ENCODE results near the gene DHX35. TPM values are rescaled to one million over a fixed set of nuclear protein-coding genes. Genes with fewer than 3 reads are reported as not detected.

DHX35 gene
- total RNA-seq, 1 experiment from 2014 or later = 11.2 TPM

- POLR2A ChIA-PET = no interaction called here
These were observed 80.4 kb downstream of the DHX35 start for GRCh38 chr20:39042279-39043150.

GRCh38 chr20:39044501-39044900 lies 82.4 kb downstream of the DHX35 start:
- BruUV-seq (replicated peaks) = no TSS peak
- Histone ChIP-seq H3K4me1 (ENCODE audit: control insufficient read depth in 1 of 2, insufficient read depth in 2 of 2, low read length in 2 of 2) (peaks cover 2 to 5% of the 10 kb centered on the region in 2 experiments; a peak in 3 of 4 replicates), H3K9me3 (ENCODE audit: control insufficient read depth in 1 of 2, insufficient read depth in 1 of 2, low read depth in 1 of 2, low read length in 2 of 2) (no peaks in the 10 kb centered on the region), H3K27me3 (ENCODE audit: insufficient read depth, low read length) (no peaks in the 10 kb centered on the region), H3K36me3 (ENCODE audit: control insufficient read depth in 1 of 2, insufficient read depth in 2 of 2, low read length in 2 of 2) (peaks cover 0 to 6% of the 10 kb centered on the region in 2 experiments; a peak in 1 of 4 replicates), H3K9ac (ENCODE audit: low read length) (no peak overlapping the region), H3K4me3 (replicated peaks in 1 of 2; ENCODE audit: low read depth in 1 of 2, low read length in 2 of 2) (no peak overlapping the region), H4K20me1 (ENCODE audit: insufficient read depth) (no peaks in the 10 kb centered on the region), H3K79me2 (ENCODE audit: insufficient read depth, low read length) (no peaks in the 10 kb centered on the region), H3K27ac (ENCODE audit: low read depth, low read length) (no peak overlapping the region), H3K4me2 (ENCODE audit: low read length) (no peak overlapping the region), H2AFZ (ENCODE audit: low read depth, low read length, poor library complexity, severe bottlenecking) (no peak overlapping the region), H3K9me2 (ENCODE audit: insufficient read depth) (no peaks in the 10 kb centered on the region)
- no peak for ATAC-seq
- ChIA-PET CTCF (interaction anchor here (0.6 kb wide), 1 partner anchor 402 kb away, joined by 5 read pairs; no protein-coding TSS in a partner anchor), POLR2A (no interaction called here), RAD21 (ENCODE audit: low non-redundant PET in 1 of 2, low total read pairs in 2 of 2, uncharacterized antibody in 2 of 2, unreplicated experiment in 2 of 2) (no interaction called here)
- no peak for TF ChIP-seq SP1 (IDR thresholded peaks at IDR 0.05; ENCODE audit: low read depth)
- TF ChIP-seq REST (IDR thresholded peaks at IDR 0.05; ENCODE audit: low read depth) = no peak
- TF ChIP-seq MAX (IDR thresholded peaks at IDR 0.05) = no peak
- no peak for TF ChIP-seq CTCF (IDR thresholded peaks at IDR 0.05 in 2 of 3, conservative IDR thresholded peaks at IDR 0.05 in 1 of 3; ENCODE audit: borderline replicate concordance in 1 of 3, insufficient read depth in 1 of 3, low read depth in 2 of 3, low read length in 2 of 3)
- TF ChIP-seq EZH2phosphoT487 (IDR thresholded peaks at IDR 0.05; ENCODE audit: borderline replicate concordance) = no peak
- no peak for TF ChIP-seq ZNF274 (IDR thresholded peaks at IDR 0.05; ENCODE audit: low read depth, low read length)
- TF ChIP-seq FOSL1 (IDR thresholded peaks at IDR 0.05; ENCODE audit: low read depth) = no peak
- TF ChIP-seq ZBTB33 (IDR thresholded peaks at IDR 0.05; ENCODE audit: extremely low read depth, insufficient replicate concordance, low read length) = no peak
- intact Hi-C loops (cut with micrococcal nuclease) = no loop called here
- DNase-seq (ENCODE audit: low read depth, low spot score) = no peak

More at GRCh38 chr20:39042279-39043150, 80.4 kb downstream of the DHX35 start:
- no peaks in the 10 kb centered on the region for H4K20me1 ChIP-seq (ENCODE audit: insufficient read depth)
- no peak overlapping the region for H3K27ac ChIP-seq (ENCODE audit: low read depth, low read length)
- no peak overlapping the region for H3K4me2 ChIP-seq (ENCODE audit: low read length)
- no peaks in the 10 kb centered on the region for H3K9me3 ChIP-seq (ENCODE audit: control insufficient read depth in 1 of 2, insufficient read depth in 1 of 2, low read depth in 1 of 2, low read length in 2 of 2)
- CTCF ChIA-PET = interaction anchor here (1.2 kb wide), 1 partner anchor 7 kb away, joined by 6 read pairs; no protein-coding TSS in a partner anchor
- H3K9ac ChIP-seq (ENCODE audit: low read length) = no peak overlapping the region
- intact Hi-C loops (cut with micrococcal nuclease) = no loop called here
- RAD21 ChIA-PET (ENCODE audit: low non-redundant PET in 1 of 2, low total read pairs in 2 of 2, uncharacterized antibody in 2 of 2, unreplicated experiment in 2 of 2) = no interaction called here
- H3K79me2 ChIP-seq (ENCODE audit: insufficient read depth, low read length) = no peaks in the 10 kb centered on the region
- no peak overlapping the region for H3K4me3 ChIP-seq (replicated peaks in 1 of 2; ENCODE audit: low read depth in 1 of 2, low read length in 2 of 2)
- TF ChIP-seq JUND (IDR thresholded peaks at IDR 0.05) (no peak), FOSL1 (IDR thresholded peaks at IDR 0.05; ENCODE audit: low read depth) (no peak), ZNF274 (IDR thresholded peaks at IDR 0.05; ENCODE audit: low read depth, low read length) (no peak)
- ATAC-seq = no peak
- DNase-seq (ENCODE audit: low read depth, low spot score) = no peak
- no peaks in the 10 kb centered on the region for H3K27me3 ChIP-seq (ENCODE audit: insufficient read depth, low read length)
- H3K9me2 ChIP-seq (ENCODE audit: insufficient read depth) = no peaks in the 10 kb centered on the region
- H3K4me1 ChIP-seq (ENCODE audit: control insufficient read depth in 1 of 2, insufficient read depth in 2 of 2, low read length in 2 of 2) = no peaks in the 10 kb centered on the region
- no TSS peak for BruUV-seq (replicated peaks)
- H3K36me3 ChIP-seq (ENCODE audit: control insufficient read depth in 1 of 2, insufficient read depth in 2 of 2, low read length in 2 of 2) = peaks cover 0 to 6% of the 10 kb centered on the region in 2 experiments; a peak in 2 of 4 replicates
- H2AFZ ChIP-seq (ENCODE audit: low read depth, low read length, poor library complexity, severe bottlenecking) = no peak overlapping the region

Data from HCT116 (cell line).